ENCODE results near the gene MINDY4. TPM values are rescaled to one million over a fixed set of nuclear protein-coding genes. Genes with fewer than 3 reads are reported as not detected.

Gene MINDY4
- total RNA-seq, 1 experiment from 2014 or later = 3.0 TPM

DNA sequence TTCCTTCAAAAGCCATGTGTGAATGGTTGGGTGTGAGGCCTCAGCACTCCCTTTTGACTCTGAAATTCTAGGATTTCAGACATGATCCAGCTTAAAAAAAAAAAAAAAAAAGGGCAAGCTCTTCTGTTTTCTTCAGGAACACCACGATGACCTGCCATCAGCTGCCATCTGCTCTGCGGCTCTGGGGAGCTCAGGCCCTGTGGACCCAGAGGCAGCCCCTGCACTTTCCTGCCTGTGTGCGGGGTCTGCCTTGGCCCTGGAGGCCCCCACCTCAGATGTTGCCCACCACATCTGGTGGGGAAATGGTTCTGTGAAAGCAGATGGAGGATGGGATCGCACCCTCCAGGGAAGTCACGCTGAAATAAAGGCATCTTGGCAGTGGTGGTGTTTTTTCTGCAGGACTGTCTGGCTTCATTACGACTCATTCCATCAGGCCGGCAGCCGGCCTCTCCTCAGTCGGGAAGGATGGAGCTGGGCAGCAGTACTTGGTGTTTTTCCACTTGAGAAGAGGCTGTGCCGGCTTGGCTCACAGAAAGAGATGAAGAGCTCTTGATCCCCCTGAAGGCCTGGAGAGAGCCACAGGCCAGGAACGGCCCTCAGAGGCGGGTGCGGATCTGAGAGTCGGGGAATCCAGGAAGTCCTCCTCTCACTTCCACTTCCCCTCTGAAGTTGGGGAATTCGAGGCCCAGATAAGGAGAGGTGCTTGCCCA, 74.4 kb downstream of the MINDY4 start:
- Histone ChIP-seq H3K4me1 (ENCODE audit: insufficient read depth, low read length) (peaks cover 24% of the 10 kb centered on the region), H3K27ac (ENCODE audit: low read length) (peak overlapping the region; percentile 91), H3K27me3 (ENCODE audit: low read length) (no peaks in the 10 kb centered on the region), H3F3A (ENCODE audit: low read length, unreplicated experiment) (no peaks in the 10 kb centered on the region), H3K9me3 (ENCODE audit: low read length) (no peaks in the 10 kb centered on the region), H3K9ac (ENCODE audit: low read length) (peak overlapping the region; percentile 51; the same call in 1 of the 2 replicates), H3K9me2 (replicated peaks; ENCODE audit: low read length) (no peaks in the 10 kb centered on the region), H3K4me2 (ENCODE audit: low read length) (peak overlapping the region; percentile 60), H3K36me3 (ENCODE audit: low read depth, low read length) (no peaks in the 10 kb centered on the region), H4K20me1 (ENCODE audit: low read length) (no peaks in the 10 kb centered on the region), H3K4me3 (ENCODE audit: low read length) (no peak overlapping the region), H3K79me2 (ENCODE audit: low read length) (no peaks in the 10 kb centered on the region), H2AFZ (ENCODE audit: low read length) (peak overlapping the region; percentile 55)
- TF ChIP-seq, protein P1, sequence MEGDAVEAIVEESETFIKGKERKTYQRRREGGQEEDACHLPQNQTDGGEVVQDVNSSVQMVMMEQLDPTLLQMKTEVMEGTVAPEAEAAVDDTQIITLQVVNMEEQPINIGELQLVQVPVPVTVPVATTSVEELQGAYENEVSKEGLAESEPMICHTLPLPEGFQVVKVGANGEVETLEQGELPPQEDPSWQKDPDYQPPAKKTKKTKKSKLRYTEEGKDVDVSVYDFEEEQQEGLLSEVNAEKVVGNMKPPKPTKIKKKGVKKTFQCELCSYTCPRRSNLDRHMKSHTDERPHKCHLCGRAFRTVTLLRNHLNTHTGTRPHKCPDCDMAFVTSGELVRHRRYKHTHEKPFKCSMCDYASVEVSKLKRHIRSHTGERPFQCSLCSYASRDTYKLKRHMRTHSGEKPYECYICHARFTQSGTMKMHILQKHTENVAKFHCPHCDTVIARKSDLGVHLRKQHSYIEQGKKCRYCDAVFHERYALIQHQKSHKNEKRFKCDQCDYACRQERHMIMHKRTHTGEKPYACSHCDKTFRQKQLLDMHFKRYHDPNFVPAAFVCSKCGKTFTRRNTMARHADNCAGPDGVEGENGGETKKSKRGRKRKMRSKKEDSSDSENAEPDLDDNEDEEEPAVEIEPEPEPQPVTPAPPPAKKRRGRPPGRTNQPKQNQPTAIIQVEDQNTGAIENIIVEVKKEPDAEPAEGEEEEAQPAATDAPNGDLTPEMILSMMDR (conservative IDR thresholded peaks at IDR 0.05; ENCODE audit: low read depth, low read length) = no peak
- no peak for TF ChIP-seq EZH2 (IDR thresholded peaks at IDR 0.05; ENCODE audit: low read length, unreplicated experiment)
- no peak for TF ChIP-seq EZH2phosphoT487 (IDR thresholded peaks at IDR 0.05; ENCODE audit: borderline replicate concordance, low read length)
- ChIA-PET POLR2A (ENCODE audit: unreplicated experiment) (interaction anchor here (0.6 kb wide), 1 partner anchor 138 kb away, joined by 3 read pairs; no protein-coding TSS in a partner anchor), CTCF (interaction anchor here (0.8 kb wide), 1 partner anchor 28 kb away, joined by 4 read pairs; no protein-coding TSS in a partner anchor)
- peak; percentile 76 for ATAC-seq
- intact Hi-C loops (cut with micrococcal nuclease) = no loop called here
- peak; percentile 48 for DNase-seq
- no TSS peak for BruUV-seq (replicated peaks)

DNA sequence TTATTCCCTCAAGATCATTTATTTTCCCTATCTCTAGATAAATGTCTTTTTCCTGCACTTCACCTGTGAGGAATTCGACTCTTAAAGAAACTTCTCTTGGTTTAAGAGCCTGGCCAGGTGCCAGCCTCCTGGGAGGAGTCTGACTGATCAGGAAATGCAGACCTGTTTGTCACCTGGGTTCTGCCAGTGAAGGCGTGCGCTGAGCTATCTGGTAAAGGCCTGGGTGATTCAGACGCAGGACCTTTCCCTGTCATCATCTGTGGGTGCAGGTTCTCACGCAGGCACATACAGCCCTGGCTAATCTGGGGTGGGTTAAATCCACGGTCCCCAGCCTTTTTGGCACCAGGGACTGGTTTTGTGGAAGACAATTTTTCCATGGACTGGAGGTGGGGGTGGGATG, 75.2 kb downstream of the MINDY4 start:
- Histone ChIP-seq H4K20me1 (ENCODE audit: low read length) (no peaks in the 10 kb centered on the region), H3K79me2 (ENCODE audit: low read length) (no peaks in the 10 kb centered on the region), H3K36me3 (ENCODE audit: low read depth, low read length) (no peaks in the 10 kb centered on the region), H3K27me3 (ENCODE audit: low read length) (no peaks in the 10 kb centered on the region), H3K27ac (ENCODE audit: low read length) (peak overlapping the region; percentile 91), H3K4me3 (ENCODE audit: low read length) (no peak overlapping the region), H3K9me3 (ENCODE audit: low read length) (no peaks in the 10 kb centered on the region), H3K4me1 (ENCODE audit: insufficient read depth, low read length) (peaks cover 24% of the 10 kb centered on the region), H2AFZ (ENCODE audit: low read length) (peak overlapping the region; percentile 55; the same call in 1 of the 2 replicates), H3F3A (ENCODE audit: low read length, unreplicated experiment) (no peaks in the 10 kb centered on the region), H3K4me2 (ENCODE audit: low read length) (peak overlapping the region; percentile 60), H3K9me2 (replicated peaks; ENCODE audit: low read length) (no peaks in the 10 kb centered on the region), H3K9ac (ENCODE audit: low read length) (peak overlapping the region; percentile 64)
- TF ChIP-seq EZH2phosphoT487 (IDR thresholded peaks at IDR 0.05; ENCODE audit: borderline replicate concordance, low read length) (no peak), EZH2 (IDR thresholded peaks at IDR 0.05; ENCODE audit: low read length, unreplicated experiment) (no peak)
- TF ChIP-seq, protein P1 (conservative IDR thresholded peaks at IDR 0.05; ENCODE audit: low read depth, low read length) = no peak
- POLR2A ChIA-PET (ENCODE audit: unreplicated experiment) = interaction anchor here (0.6 kb wide), 1 partner anchor 137 kb away, joined by 3 read pairs; no protein-coding TSS in a partner anchor
- CTCF ChIA-PET = no interaction called here
- intact Hi-C loops (cut with micrococcal nuclease) = no loop called here
- no TSS peak for BruUV-seq (replicated peaks)
- DNase-seq (peak; percentile 93), ATAC-seq (peak; percentile 90)

Data from PC-3 (cell line).